T-helper 9 cell (primary cell): ENCODE data around the gene CMSS1.

ENCODE experiments used
- DNase-seq: peaks from one replicate; pipeline ENCODE4 v3.0.0-alpha.2; 2020

CMSS1 gene

GRCh38 chr3:100060685-100061484 lies 243.2 kb downstream of the CMSS1 start:
- no peak for DNase-seq

GRCh38 chr3:100062665-100063064 lies 245.0 kb downstream of the CMSS1 start:
- no peak for DNase-seq

GRCh38 chr3:100063929-100064461 lies 246.3 kb downstream of the CMSS1 start:
- no peak for DNase-seq

- DNase-seq = no peak
These were observed 249.9 kb downstream of the CMSS1 start for GRCh38 chr3:100067589-100067988.

GRCh38 chr3:100068826-100069225 lies 251.2 kb downstream of the CMSS1 start:
- peak; percentile 64 for DNase-seq

GRCh38 chr3:100069472-100069871 lies 251.8 kb downstream of the CMSS1 start:
- DNase-seq = no peak

GRCh38 chr3:100072326-100073048 lies 254.8 kb downstream of the CMSS1 start:
- DNase-seq = no peak

- no peak for DNase-seq
These were observed 255.5 kb downstream of the CMSS1 start for GRCh38 chr3:100073049-100073713.

GRCh38 chr3:100073714-100074307 lies 256.1 kb downstream of the CMSS1 start:
- DNase-seq = no peak

- DNase-seq = no peak
These were observed 257.5 kb downstream of the CMSS1 start for GRCh38 chr3:100075196-100075595.

- DNase-seq = no peak
These were observed 258.4 kb downstream of the CMSS1 start for GRCh38 chr3:100075851-100076730.

GRCh38 chr3:100076731-100077529 lies 259.3 kb downstream of the CMSS1 start:
- DNase-seq = no peak

GRCh38 chr3:100079328-100079727 lies 261.7 kb downstream of the CMSS1 start:
- no peak for DNase-seq

GRCh38 chr3:100080573-100080972 lies 262.9 kb downstream of the CMSS1 start:
- no peak for DNase-seq

GRCh38 chr3:100081311-100081710 lies 263.6 kb downstream of the CMSS1 start:
- no peak for DNase-seq

GRCh38 chr3:100081986-100082692 lies 264.5 kb downstream of the CMSS1 start:
- DNase-seq = no peak

GRCh38 chr3:100082714-100083113 lies 265.1 kb downstream of the CMSS1 start:
- no peak for DNase-seq

- no peak for DNase-seq
These were observed 265.5 kb downstream of the CMSS1 start for GRCh38 chr3:100083209-100083608.

- no peak for DNase-seq
These were observed 266.6 kb downstream of the CMSS1 start for GRCh38 chr3:100084100-100084806.

GRCh38 chr3:100086401-100086800 lies 268.7 kb downstream of the CMSS1 start:
- DNase-seq = no peak
